CD4-positive, alpha-beta T cell treated with Interleukin-10 for 1 hour (primary cell): ENCODE results near the gene DNAL4.

Source experiments
- DNase-seq: peaks from one replicate; pipeline ENCODE4 v3.0.0-alpha.2; 2020

DNAL4 gene

DNA sequence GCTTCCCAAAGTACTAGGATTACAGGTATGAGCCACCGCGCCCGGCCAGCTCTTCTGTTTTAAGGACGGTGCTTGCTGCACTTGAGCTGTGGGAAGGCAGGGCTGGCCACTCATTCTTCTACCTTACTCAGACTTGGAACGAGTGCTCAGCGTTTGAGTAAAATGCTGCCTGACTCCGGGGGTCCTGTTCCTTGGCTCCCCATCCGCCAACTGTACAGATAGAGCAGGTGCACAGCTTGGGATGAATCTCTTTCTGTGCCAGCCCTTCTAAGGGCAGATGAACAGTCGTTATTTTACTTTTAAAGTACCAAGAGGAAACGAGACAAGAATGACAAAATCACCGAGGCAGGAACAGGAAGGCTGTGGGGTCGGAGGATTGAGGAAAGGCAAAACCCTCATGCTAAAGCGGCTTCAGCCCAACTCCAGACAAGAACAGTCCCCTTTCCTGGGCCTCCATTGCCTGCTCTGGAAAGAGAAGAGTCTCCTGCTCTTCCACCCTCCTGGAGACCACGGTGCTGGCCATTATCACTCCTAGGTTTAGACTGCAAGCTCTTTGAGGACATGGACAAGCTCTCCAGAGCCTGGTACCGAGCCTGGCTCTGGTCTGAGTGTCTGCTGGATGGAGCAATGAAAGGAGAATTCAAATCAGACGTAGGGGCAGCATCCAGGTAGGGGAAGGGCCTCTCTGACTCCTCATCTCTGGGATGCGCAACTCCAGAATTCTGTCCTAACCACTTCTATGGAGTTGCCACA is 37.1 kb downstream of the DNAL4 start:
- no peak for DNase-seq

DNA sequence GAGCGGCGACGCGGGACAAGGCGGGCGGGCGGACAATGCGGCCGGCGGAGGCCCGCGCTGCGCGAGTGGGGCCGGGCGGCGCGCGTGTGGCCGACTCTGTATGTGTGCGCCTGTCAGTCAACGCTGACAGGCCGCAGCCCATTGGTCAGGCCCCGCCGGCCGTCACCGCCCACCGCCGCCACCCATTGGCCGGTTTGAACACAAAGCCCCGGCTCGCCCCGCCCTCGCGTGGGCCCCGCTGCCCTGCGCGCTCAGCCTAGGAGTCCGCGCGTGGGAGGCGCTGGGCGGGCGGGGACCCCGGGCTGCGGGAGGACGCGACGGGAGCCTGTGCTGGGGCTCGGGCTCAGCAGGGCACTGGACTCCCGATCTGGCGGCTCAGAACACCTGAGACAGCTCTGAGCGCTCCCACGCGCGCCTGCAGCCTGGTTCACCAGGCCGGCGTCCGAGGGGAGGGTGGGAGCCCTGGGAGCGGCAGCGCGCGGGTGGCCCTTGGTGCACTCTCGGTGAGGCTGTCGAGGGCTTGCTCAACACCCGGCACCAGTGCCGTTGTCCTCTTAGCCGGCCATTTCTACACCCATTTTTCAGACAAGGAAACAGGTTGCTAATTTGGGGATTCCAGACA is 37.9 kb downstream of the DNAL4 start, which contains the start of gene SUN2:
SUN2 (minus strand) TSS at position 88 of the 622 bp plus-strand sequence. CDS start 3,370 bp downstream, outside the sequence.
- peak; percentile 95 for DNase-seq

DNA sequence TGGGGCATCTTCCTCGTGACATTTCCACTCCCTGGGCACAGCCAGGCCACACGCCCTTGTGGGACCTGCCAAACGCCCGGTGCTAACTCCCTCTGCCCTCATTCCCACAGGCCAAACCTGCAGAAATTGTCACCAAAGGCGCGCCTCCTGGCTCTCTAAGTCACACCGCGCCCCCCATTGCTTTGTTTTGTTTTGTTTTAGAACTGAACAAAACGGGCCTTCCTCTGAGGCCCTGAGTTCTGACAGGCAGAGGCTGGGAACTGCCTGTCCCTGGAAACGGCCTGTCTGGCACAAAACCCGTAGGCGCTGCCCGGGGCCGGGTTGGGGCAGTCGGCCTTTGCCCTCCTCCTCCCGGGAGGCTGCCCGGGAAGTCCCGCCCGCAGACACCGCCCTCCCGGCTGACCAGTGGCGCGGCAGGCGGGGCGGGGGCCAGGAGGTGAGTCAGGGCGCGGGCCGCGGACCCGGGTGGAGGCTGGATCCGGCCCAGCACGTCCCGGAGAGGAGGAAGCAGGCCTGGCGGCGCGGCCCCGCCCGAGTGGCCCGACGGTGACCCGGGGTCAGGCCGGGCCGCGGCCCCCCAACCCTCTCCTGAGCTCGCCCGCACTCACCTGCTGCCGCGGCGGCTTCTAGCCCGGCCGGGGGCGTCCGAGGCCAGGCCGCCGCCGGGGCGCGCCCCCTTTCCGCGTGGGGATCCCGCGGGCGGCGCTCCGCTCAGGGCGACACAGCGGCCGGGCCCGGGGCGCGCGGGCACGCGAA is 38.6 kb downstream of the DNAL4 start:
- DNase-seq: peak; percentile 55

DNA sequence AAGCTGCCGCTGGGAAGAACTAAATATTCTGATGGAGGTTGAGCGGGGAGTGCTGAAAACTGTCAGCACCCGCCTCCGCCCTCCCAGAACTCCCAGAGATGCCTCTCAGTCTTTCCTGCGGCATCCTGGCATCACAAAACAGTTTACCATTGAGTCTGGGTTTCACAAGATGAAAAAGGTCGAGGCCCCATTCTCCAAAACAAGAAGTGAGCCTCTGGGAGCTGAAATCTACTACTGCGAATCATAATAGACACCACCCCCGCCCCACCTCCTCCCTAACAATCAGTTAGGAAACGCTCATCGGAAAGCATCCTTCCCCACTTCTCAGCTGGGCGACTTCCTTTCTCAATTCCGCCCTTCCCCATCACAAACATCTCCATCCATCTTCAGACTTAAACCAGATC is 39.2 kb downstream of the DNAL4 start:
- peak; percentile 38 for DNase-seq

DNA sequence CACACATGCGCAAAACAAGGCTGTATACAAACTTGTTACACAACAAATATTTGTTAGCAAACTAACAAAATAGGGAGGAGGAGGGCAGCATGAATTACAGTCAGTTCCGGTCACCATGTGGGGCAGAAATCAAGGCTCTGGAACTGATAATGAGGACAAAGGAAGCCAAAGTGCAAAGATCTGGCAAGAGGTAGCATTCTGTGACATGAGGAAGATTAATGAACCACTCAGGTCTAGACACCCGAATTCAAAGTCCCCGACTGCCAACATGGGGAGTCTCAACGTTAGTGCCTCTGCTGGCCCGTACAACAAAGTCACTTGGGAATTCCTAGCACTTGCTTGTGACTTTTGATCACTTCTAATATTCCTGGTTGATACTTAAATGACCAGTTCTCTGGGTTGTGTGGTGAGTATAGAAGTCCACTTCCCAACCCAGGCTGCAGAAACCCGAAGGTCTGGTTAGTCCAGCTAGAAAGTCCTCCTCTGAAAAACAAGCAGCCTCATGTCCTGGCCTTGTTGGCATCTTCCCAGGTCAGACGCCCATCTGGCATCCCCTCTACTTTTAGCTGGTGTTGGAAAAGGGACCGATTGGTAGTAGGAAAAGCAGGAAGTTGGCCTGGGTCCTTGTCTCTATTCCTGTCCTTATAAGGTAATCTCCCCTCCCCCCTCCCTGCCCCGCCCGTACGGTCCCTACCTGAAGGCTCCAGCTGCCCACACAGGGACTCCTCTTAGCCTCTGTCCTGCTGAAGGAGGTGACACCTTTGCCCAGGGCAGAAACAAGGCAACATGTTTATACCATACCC is 39.8 kb downstream of the DNAL4 start:
- DNase-seq: no peak

DNA sequence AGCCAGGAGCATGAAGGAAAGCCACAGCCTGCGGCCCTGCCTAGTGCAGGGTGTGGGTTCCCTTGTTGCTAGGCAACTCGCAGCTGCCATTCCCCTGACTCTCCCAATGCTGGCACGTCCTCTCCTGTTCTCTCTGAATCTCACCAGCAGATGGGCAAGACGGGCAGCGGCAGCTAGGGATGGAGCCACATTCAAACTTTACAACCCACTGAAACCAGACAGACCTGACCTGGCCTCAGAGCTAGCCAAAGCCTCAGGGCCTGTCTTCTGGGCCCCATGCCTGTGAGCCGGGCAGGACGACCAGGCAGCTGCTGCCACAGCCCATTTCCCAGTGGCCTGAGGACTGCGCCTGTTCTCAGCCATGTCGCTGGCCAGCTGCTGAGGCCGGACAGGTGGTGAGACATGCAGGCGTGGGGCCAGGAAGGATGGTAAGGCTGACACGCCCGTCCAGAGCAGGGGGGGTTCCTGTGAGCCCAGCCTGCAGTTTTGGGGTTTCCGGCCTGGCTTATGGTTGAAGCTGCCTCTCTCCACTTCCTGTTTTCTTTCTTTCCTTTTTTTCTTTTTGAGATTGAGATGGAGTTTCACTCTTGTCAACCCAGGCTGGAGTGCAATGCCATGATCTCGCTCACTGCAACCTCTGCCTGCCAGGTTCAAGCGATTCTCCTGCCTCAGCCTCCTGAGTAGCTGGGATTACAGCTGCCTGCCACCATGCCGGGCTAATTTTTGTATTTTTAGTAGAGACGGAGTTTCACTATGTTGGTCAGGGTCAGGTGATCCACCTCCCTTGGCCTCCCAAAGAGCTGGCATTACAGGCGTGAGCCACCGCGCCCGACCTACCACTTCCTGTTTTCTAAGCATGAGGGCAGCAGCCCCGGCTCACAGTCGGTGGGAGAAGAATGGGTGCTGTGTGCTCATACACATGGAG is 42.3 kb downstream of the DNAL4 start:
- DNase-seq: peak; percentile 82

DNA sequence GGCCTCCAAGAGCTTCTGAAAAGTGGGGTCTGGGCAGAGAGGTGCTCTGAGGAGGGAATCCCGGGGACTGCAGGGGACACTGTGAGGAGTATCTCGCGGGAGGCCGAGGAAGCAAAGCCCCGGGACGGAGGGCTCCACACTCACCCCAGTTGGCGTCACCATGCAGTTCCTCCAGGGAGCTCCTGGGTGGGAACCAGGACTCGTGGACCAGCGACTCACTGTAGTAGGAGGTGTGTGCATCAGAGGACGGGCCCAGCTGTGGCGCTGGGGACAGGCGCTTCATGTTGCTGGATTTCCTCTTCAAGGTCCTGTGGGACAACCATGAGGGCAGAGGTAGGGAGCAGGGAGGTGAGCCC is 42.9 kb downstream of the DNAL4 start:
- no peak for DNase-seq

DNA sequence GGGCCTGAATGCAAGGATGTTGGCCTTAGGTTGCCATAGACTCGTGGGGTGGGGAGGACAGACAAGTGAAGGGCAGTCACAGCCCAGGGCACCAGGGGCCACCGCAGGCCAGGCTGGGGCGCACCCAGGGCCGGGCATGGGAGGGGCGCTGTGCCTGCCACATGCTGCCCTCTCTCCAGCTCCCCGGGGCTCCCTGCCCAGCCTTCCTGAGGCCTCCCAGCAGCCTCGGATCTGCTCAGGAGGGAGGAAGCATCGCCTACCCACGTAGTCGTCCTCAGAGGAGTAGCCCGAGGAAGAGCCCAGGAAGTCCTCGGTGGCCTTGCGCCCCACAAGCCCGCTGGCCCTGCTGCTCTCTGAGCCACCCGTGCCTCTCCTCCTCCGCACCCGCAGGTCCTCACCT is 43.3 kb downstream of the DNAL4 start:
- no peak for DNase-seq

DNA sequence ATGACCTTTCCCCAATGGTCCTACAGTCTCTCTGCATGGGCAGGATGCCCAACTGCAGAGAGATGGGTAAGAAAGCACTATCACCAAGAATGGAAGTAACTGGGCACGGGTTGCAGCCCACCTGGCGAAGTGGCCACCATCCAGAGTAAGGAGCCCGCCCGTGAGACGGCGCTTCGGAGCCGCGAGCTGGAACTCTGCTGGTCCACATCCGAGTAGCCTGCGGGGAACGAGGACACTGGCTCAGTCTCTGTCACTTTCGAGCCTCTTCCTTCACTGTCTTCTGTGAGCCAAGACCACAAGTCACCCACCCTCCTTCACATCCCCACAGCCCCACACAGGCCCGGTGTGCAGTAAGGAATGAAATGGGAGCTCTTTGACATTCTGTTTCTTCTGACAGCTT is 43.8 kb downstream of the DNAL4 start:
- DNase-seq: no peak

DNA sequence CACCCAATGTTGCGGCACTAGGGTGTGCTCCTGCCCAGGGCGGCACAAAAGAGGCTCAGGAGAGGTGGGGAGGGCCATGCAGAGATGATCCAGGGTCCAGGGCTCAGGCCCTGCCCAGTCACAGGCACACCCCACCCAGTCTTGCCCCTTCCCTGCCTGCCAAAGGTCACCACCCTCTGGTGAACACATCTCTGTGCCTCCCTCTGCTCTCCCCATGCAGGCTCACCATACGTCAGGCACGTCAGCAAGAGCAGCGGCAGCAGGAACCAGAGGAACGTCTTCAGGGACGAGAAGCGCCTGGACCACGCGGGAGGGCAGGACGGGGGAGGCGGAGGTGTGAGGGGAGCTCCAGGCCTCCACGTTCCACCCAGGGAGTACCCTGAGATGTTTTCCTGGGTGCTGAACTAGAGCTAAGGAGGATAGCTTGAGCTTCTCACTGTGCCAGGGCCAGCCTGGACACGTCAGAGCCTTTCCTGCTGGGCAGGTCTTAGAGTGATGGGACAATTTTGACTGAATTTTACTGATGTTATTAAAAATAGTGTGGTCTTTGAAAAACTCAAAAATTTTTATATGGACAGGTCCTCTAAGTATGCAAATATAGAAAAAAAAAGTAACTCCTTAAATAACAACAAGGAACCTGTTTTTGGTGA is 45.3 kb downstream of the DNAL4 start:
- no peak for DNase-seq

DNA sequence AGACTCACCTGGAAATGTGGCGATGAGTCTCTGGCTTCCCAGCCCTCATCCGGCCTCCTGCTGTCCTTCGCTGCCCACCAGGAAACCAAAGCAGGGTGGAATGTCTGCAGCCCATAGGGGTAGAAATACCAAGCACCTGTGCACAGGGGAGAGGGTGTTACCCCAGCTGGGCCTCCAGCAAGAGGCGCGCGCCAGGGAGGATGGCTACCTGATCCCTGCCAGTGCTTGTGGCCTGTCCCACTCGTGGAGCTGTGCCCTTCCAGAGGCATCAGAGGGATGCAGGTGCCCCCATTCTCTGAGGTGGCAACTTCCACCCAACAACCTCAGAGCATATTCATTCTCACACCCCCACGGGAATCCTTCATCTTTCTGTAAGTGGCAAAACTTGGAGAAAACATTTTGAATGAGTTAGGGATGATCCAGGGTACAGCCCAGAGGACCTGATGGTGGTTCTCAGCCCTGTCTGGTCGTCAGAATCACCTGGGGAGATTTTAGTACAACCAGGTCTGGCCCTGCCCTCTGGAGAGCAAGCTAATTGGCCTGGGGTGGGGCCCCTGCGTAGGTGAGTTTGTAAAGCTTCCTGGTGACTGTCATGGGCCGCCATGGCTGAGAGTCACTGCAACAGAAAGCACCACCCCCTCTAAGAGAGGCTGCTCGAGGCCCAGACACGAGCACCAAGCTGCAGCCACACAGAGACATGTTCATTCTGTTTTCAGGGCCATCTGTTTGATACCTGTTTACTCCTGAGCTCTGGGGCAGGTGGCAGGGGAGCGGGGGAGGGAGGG is 48.1 kb downstream of the DNAL4 start:
- no peak for DNase-seq

DNA sequence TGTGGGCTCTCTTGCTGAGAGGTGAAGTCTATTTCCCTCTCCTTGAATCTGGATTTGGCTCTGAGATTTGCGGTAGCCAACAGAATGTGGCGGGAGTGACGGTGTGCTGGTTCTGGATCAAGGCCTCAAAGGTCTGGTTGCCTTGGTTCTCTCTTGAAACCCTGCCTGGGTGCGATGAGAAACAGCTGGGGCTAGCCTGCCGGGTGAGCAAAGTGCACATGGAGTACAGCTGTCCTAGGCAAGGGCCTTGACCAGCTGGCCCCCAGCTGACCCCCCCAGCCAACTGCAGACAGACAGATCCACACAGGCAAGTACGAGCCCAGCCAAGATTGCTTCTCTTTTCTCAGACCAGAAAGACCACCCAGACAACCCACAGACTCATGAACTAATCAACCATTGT is 49.0 kb downstream of the DNAL4 start:
- DNase-seq: no peak

DNA sequence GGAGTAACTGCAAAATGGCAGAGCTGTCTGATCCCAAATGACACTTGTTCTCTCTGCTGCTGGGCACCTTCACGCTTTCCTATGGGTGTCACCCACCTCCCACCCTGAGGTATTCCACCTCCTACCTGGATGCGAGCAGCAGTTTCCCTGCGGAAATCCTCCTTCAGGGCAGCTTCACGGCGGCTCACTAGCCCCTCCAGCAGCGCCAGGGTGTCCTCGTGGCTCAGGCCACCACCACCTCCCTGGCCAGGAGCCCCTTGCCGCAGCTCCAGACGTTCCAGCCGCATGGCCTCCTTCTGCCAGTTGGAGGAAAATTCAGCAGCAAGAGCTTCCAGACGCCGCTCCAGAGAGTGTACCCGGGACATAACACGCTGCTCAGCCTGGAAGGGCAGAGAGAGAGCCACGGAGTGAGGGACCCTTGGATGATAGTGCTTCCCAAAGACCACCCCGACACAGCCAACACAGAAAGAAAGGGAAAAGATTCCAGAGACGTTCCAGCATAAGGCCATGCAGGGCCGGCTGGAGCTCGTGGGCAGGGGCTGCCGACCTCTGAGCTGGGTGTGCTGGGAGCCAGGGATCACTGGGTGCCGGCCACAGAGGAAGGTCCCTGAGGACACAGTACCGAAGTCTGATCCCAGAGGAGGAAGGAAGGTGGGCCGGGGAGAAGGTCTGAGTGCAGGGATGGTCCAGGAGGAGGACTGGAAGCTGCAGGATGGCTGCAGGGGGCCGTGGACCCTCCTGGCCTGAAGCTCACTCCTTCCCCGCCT is 51.6 kb downstream of the DNAL4 start:
- no peak for DNase-seq

DNA sequence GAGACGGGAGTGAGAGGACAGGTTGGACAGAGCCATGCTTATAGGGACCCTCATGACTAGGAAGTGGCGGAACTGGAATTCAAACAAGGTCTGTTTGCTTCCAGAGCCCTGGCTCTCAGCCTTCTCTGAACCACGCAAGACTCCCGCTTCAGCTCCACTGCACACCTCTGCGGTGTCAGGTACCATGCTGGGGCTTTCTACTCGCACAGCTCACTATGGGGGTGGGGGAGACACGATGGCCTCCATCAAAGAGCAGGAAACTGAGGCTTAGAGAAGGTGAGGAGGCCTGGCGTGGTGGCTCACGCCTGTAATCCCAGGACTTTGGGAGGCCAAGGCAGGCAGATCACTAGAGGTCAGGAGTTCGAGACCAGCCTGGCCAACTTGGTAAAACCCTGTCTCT is 52.4 kb downstream of the DNAL4 start:
- no peak for DNase-seq

DNA sequence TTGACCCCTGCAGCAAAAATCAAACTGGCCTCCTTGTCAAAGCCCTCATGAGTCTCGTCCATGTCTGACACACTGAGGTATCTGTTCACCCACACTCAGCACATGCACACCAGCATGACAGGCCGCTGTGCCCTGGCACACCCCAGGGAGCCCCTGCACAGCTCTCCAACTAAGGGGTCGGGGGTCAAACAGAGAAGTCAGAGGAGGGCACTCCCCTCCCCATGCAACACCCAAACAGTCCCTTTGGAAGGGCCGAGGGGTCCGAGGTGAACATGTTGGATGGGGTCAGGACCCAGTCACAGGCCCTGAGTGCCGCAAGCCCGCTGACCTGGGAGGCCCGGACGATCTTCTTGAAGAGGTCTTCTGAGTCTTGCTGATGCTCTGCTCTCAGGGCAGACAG is 52.8 kb downstream of the DNAL4 start:
- DNase-seq: no peak

DNA sequence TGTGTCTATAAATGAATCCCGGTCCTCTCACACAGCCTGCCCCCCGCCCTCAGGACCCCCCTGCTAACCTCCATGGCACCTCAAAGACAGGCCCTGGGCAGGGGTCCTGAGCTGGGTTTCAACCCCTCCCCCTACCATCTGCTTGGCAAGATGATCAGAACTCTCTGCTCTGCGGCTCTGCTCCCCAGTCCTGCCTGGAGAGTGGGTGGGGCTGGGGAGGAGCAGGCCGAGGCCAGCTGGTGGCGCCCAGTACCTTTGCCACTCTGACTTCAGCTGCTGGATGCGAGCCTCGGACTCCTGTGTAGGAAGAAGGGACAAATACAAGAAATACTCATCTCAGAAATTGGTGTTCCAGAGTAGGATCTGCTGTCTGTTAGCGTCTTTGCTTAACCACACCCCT is 53.2 kb downstream of the DNAL4 start:
- no peak for DNase-seq

DNA sequence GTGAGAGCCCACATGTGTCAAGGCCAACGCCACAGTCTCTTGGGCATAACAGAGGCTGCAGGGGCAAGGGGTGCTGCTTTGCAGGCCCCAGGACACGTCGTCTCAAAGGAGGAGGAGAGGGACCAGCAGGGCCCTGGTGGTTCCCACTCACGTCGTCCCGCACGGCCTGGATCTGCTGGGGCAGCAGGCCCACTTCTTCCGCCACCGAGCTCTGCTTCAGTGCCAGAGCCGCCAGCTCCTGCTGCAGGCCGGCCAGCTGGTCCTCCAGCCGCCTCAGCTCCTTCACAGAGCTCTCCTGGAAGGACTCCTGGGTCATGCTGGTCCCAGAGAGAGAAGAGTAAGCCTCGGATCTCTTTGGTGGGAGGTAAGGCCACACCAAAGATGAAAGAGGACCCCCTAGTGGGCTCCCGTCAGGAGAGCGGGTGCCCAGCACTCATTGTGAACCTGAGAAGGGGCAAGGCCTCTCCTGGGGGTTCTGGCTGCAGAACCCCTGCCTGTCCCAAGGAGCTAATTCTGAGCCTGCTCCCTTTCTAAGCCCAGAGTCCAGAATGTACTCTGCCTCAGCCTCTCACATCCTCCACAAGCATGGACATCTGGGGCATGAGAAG is 53.7 kb downstream of the DNAL4 start:
- no peak for DNase-seq

DNA sequence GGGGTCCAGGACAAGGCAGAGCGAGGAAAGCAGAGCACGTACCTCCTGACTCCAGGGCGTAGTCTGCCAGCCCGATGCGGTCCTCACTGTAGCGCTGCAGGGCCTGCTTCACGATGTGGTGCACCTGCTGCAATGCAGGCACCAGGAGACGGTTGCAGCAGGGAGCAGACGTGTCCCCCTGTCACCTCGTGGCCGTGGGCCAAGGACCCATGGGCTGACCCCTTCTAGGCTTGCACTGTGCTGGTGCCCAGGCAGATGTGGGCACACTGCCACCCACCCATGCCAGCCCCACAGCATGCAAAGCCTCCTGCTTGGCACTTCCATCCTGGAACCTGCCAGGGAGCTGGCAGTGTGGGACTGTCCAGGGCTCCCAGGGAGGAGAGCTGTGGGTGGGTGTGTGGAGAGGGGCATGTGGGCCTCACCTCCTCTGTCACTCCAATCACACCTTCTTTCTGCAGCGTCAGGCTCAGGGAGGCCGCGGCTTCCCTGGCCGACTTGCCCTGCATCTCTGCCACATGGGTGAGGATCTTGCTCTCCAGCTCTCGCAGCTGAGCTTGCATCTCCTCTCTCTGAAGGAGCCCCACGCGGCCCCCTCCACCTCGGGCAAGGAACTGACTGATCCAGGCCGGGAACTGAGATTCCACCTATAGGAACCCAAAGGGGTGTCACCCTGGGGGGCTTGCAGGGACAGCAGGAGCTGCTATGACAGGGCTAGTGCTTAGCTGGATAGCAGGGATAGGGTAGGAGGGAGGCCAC is 54.5 kb downstream of the DNAL4 start:
- no peak for DNase-seq
